Lung (tissue), 12 donors: ENCODE data around the gene PTPN3. TPM values are rescaled to one million over a fixed set of nuclear protein-coding genes. Genes with fewer than 3 reads are reported as not detected.

Source experiments
- ATAC-seq: fragments of 200-7000 bp; cut with Tn5 transposase; one replicate; pipeline ENCODE4 v1.9.1; 2020; ENCODE audit warnings: moderate number of reproducible peaks; ENCODE audit not compliant: insufficient read depth, low FRiP score
- DNase-seq, 3 donors: peaks; one replicate each; pipeline ENCODE4 v3.0.0-alpha.2; 2013 to 2017
- H3K27ac ChIP-seq, 2 donors: one replicate each; pipeline ENCODE4 v1.5.1; 2013; ENCODE audit warnings: mild to moderate bottlenecking in 2 of 2, moderate library complexity in 2 of 2, control low read depth in 1 of 2, inconsistent platforms in 1 of 2, low read depth in 1 of 2, low read length in 1 of 2
- H3K27me3 ChIP-seq, 3 donors: one replicate each; pipeline ENCODE4 v1.5.1; 2013; ENCODE audit warnings: low read length in 2 of 3; ENCODE audit not compliant: control insufficient read depth in 3 of 3, insufficient read depth in 3 of 3
- H3K36me3 ChIP-seq, 4 donors: one replicate each; pipeline ENCODE4 v1.5.1; 2013; ENCODE audit warnings: low read length in 4 of 4, mild to moderate bottlenecking in 1 of 4, moderate library complexity in 1 of 4; ENCODE audit not compliant: control insufficient read depth in 4 of 4, insufficient read depth in 4 of 4
- H3K4me1 ChIP-seq, 5 donors: one replicate each; pipeline ENCODE4 v1.5.1; 2013; ENCODE audit warnings: low read length in 5 of 5, mild to moderate bottlenecking in 2 of 5, moderate library complexity in 1 of 5; ENCODE audit not compliant: control insufficient read depth in 5 of 5, insufficient read depth in 5 of 5
- H3K4me3 ChIP-seq: one replicate; pipeline ENCODE4 v1.5.1; 2013; ENCODE audit warnings: mild to moderate bottlenecking, control low read depth, moderate library complexity
- H3K9ac ChIP-seq, 2 donors: one replicate each; pipeline ENCODE4 v1.5.1; 2013; ENCODE audit warnings: low read length in 2 of 2, control low read depth in 1 of 2; ENCODE audit not compliant: insufficient read depth in 1 of 2
- H3K9me3 ChIP-seq, 4 donors: one replicate each; pipeline ENCODE4 v1.5.1; 2013; ENCODE audit warnings: low read length in 3 of 4, mild to moderate bottlenecking in 1 of 4, moderate library complexity in 1 of 4; ENCODE audit not compliant: control insufficient read depth in 4 of 4, insufficient read depth in 3 of 4
- WGBS, 2 donors: extraction: QIAGEN DNeasy Blood & Tissue Kit; methylation state at CpG; one replicate each; pipeline ENCODE4 v1.1.7; 2013; 5-methylcytosine and 5-hydroxymethylcytosine counted together
- polyA plus RNA-seq, 2 donors: library from polyadenylated mRNA; stranded (reverse); fragments of 200-250 nt; gene quantifications; one replicate each; pipeline ENCODE4 v1.2.1, GENCODE V29; 2013
- total RNA-seq, 2 donors: library from RNA; depleted of rRNA in 1 of 2; stranded (reverse); fragments of >200 nt in 1 of 2; gene quantifications; one replicate each; pipeline ENCODE4 v1.2.1, GENCODE V29; 2014 to 2021
- TF ChIP-seq, protein P1 (sequence below): IDR thresholded peaks from 2 replicates; pipeline ENCODE4 v1.5.1; 2012; ENCODE audit warnings: mild to moderate bottlenecking; ENCODE audit errors: control extremely low read depth, extremely low read depth
- donor health status: control.
- donor health status: control.
- donor health status: Bipolar disorder and iron deficiency.
- donor health status: healthy.
- donor health status: DM: yes; HTN: yes; CAD: no.

Gene PTPN3
- total and polyA plus RNA-seq, 4 donors, result 5.7 to 16.9 (median 11.2) TPM

DNA sequence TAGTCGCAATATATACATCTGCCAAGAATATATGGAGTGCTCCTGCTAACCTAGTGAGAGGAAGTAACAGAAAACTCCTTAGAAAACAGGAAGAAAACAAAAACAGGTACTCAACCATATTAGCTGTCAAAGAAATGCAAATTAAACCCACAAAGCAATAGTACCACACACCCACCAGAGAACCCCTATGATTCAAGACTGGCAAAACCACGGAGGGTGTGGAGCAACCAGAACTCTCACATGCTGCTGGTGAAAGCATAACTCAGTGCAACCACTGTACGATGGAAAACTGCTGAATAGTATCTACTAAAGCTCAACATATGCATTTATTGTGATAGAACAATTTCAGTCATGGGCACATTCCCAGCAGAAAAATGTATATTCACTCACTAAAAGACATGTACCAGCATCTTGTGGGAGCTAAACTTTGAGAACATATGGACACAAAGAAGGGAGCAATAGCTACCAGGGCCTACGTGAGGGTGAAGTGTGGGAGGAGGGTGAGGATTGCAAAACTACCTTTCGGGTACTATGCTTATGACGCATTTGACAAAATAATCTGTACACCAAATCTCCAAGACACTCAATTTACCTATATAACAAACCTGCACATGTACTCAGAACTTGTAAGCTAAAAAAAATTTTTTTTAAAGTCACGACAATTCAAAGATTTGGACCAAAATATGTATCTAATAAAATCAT, 34.0 kb downstream of the PTPN3 start:
- H3K36me3 ChIP-seq, result peaks cover 0 to 2% (median 0%) of the 10 kb centered on the region in 4 donors
- no peaks in the 10 kb centered on the region for H3K4me1 ChIP-seq
- H3K4me3 ChIP-seq, result no peak overlapping the region
- ATAC-seq (no peak), DNase-seq (no peak)
- no peaks in the 10 kb centered on the region for H3K9me3 ChIP-seq
- H3K27ac ChIP-seq, result no peak overlapping the region
- no peak overlapping the region for H3K9ac ChIP-seq
- H3K27me3 ChIP-seq, result no peaks in the 10 kb centered on the region
- TF ChIP-seq, protein P1, sequence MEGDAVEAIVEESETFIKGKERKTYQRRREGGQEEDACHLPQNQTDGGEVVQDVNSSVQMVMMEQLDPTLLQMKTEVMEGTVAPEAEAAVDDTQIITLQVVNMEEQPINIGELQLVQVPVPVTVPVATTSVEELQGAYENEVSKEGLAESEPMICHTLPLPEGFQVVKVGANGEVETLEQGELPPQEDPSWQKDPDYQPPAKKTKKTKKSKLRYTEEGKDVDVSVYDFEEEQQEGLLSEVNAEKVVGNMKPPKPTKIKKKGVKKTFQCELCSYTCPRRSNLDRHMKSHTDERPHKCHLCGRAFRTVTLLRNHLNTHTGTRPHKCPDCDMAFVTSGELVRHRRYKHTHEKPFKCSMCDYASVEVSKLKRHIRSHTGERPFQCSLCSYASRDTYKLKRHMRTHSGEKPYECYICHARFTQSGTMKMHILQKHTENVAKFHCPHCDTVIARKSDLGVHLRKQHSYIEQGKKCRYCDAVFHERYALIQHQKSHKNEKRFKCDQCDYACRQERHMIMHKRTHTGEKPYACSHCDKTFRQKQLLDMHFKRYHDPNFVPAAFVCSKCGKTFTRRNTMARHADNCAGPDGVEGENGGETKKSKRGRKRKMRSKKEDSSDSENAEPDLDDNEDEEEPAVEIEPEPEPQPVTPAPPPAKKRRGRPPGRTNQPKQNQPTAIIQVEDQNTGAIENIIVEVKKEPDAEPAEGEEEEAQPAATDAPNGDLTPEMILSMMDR, result no peak
- 69 to 78% methylated on average over 7 of the region's 7 CpGs for WGBS, 2 donors

DNA sequence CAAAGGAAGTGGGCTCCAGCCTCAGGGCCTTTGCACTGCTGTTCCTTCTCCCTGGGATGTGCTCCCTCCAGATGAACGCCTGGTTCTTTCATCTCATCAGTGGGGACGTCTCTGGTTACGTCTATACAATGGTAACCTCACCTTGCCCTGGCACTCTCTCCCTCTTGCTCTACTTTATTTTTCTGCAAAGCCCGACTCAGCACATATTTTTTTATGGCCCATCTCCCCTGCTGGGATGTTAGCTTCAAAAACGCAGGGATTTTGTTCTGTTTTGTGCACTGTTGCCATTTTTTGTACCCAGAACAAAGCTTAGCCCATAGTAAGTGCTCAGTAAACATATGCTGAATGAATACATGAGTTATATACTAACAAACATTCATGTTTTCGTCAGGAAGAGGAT, 37.5 kb downstream of the PTPN3 start:
- 84 to 90% methylated on average over 6 of the region's 6 CpGs for WGBS, 2 donors

GRCh38 chr9:109459423-109459822, 38.7 kb downstream of the PTPN3 start:
- no peak overlapping the region for H3K4me3 ChIP-seq
- peak in 1 of 3 donors; percentile 38 for DNase-seq
- H3K27ac ChIP-seq, result no peak overlapping the region
- H3K9me3 ChIP-seq, result no peaks in the 10 kb centered on the region
- peaks cover 0 to 3% (median 0%) of the 10 kb centered on the region in 5 donors for H3K4me1 ChIP-seq
- WGBS, 2 donors, result 62 to 80% methylated on average over 4 of the region's 4 CpGs
- H3K36me3 ChIP-seq, result peaks cover 0 to 4% (median 0%) of the 10 kb centered on the region in 4 donors
- H3K9ac ChIP-seq, result no peak overlapping the region
- TF ChIP-seq, protein P1, result no peak
- H3K27me3 ChIP-seq, result no peaks in the 10 kb centered on the region
- no peak for ATAC-seq

More for the DNA sequence above, 37.5 kb downstream of the PTPN3 start:
- H3K36me3 ChIP-seq, result peaks cover 0 to 4% (median 0%) of the 10 kb centered on the region in 4 donors
- H3K27ac ChIP-seq, result no peak overlapping the region
- no peaks in the 10 kb centered on the region for H3K9me3 ChIP-seq
- DNase-seq, result no peak
- TF ChIP-seq, protein P1, result no peak
- H3K4me1 ChIP-seq, result peaks cover 0 to 3% (median 0%) of the 10 kb centered on the region in 5 donors
- H3K27me3 ChIP-seq, result no peaks in the 10 kb centered on the region
- no peak overlapping the region for H3K4me3 ChIP-seq
- ATAC-seq, result no peak
- no peak overlapping the region for H3K9ac ChIP-seq
